SK-N-SH treated with all-trans-retinoic acid at 6 μM for 48 hours (cell line): ENCODE data around the gene FBXO22.

Source experiments
- ATAC-seq: fragments of 200-7000 bp; cut with Tn5 transposase; 3 replicates; pipeline ENCODE4 v1.9.1; 2020; ENCODE audit warnings: mild to moderate bottlenecking, moderate library complexity
- ARNTL ChIP-seq: fragments of 450-650 bp; formaldehyde crosslinking; IDR thresholded peaks from 2 replicates; pipeline ENCODE4 v1.5.0; 2020; ENCODE audit warnings: low read depth, mild to moderate bottlenecking, moderate library complexity, borderline replicate concordance
- BACH2 ChIP-seq: fragments of 250-450 bp; sonication (Bioruptor Pico); IDR thresholded peaks from 2 replicates; pipeline ENCODE4 v1.9.0; 2021; ENCODE audit warnings: mild to moderate bottlenecking, borderline replicate concordance
- CREB5 ChIP-seq: fragments of 250-450 bp; sonication (Bioruptor Pico); IDR thresholded peaks from 2 replicates; pipeline ENCODE4 v1.5.1; 2020; ENCODE audit warnings: low read depth, mild to moderate bottlenecking, moderate library complexity
- ESRRG ChIP-seq: fragments of 250-450 bp; sonication (Bioruptor Pico); IDR thresholded peaks from 2 replicates; pipeline ENCODE4 v1.6.1; 2021; ENCODE audit warnings: mild to moderate bottlenecking
- GLIS3 ChIP-seq: fragments of 250-450 bp; sonication (Bioruptor Pico); IDR thresholded peaks from 2 replicates; pipeline ENCODE4 v1.5.0; 2020; ENCODE audit warnings: mild to moderate bottlenecking, moderate library complexity
- ISL1 ChIP-seq: fragments of 250-450 bp; sonication (Bioruptor Pico); IDR thresholded peaks from 2 replicates; pipeline ENCODE4 v2.1.2; 2022; ENCODE audit warnings: mild to moderate bottlenecking, moderate library complexity
- PPARA ChIP-seq: fragments of 250-450 bp; sonication (Bioruptor Pico); IDR thresholded peaks from 2 replicates; pipeline ENCODE4 v1.5.0; 2020; ENCODE audit warnings: mild to moderate bottlenecking, borderline replicate concordance
- RARB ChIP-seq: fragments of 250-450 bp; sonication (Bioruptor Pico); IDR thresholded peaks from 2 replicates; pipeline ENCODE4 v1.8.0; 2021; ENCODE audit warnings: mild to moderate bottlenecking, moderate library complexity
- TCF4 ChIP-seq: fragments of 250-450 bp; sonication (Bioruptor Pico); IDR thresholded peaks from 2 replicates; pipeline ENCODE4 v1.8.0; 2021; ENCODE audit warnings: mild to moderate bottlenecking, moderate library complexity, borderline replicate concordance
- TOX ChIP-seq: fragments of 250-450 bp; sonication (Bioruptor Pico); IDR thresholded peaks from 2 replicates; pipeline ENCODE4 v1.8.0; 2021; ENCODE audit warnings: mild to moderate bottlenecking, moderate library complexity, borderline replicate concordance
- ZC3H10 ChIP-seq: fragments of 250-450 bp; sonication (Bioruptor Pico); IDR thresholded peaks from 2 replicates; pipeline ENCODE4 v1.5.1; 2021; ENCODE audit warnings: mild to moderate bottlenecking, moderate library complexity
- ZFP3 ChIP-seq: fragments of 250-450 bp; sonication (Bioruptor Pico); IDR thresholded peaks from 2 replicates; pipeline ENCODE4 v1.5.0; 2020; ENCODE audit warnings: mild to moderate bottlenecking, moderate library complexity
- ZFP30 ChIP-seq: fragments of 450-650 bp; formaldehyde crosslinking; IDR thresholded peaks from 2 replicates; pipeline ENCODE4 v1.5.0; 2022; ENCODE audit warnings: mild to moderate bottlenecking, moderate library complexity
- ZNF565 ChIP-seq: fragments of 450-650 bp; formaldehyde crosslinking; conservative IDR thresholded peaks from 2 replicates; pipeline ENCODE4 v1.5.0; 2020; ENCODE audit warnings: low read depth, mild to moderate bottlenecking, moderate library complexity
- ZNF70 ChIP-seq: fragments of 450-650 bp; formaldehyde crosslinking; IDR thresholded peaks from 2 replicates; pipeline ENCODE4 v1.5.0; 2020; ENCODE audit warnings: mild to moderate bottlenecking, moderate library complexity
- TF ChIP-seq, protein P1 (sequence below): fragments of 250-450 bp; sonication (Bioruptor Pico); IDR thresholded peaks from 2 replicates; pipeline ENCODE4 v1.8.0; 2021; ENCODE audit warnings: low read depth, mild to moderate bottlenecking, moderate library complexity, borderline replicate concordance
- TF ChIP-seq, protein P2 (sequence below): fragments of 250-450 bp; sonication (Bioruptor Pico); IDR thresholded peaks from 2 replicates; pipeline ENCODE4 v1.8.0; 2020; ENCODE audit warnings: mild to moderate bottlenecking, moderate library complexity, borderline replicate concordance

Gene FBXO22

DNA sequence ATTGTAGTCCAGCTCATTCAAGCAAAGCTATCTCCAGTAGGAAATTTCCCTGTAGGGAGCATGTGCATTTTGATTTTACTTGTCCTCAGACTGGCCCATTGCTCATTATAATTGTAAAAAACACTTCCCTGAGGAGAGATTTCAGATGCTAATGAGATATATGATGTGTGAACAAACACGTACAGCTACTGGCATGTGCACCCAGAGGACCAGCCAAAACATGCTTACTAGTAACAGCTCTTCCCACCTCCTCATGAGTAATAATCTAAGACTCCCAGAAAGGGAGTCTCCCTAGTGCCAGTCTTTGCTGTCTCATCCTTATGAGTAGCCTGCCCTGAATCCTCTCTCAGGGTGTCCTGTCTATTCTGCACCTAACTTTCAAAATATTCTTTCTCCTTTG lies 43.4 kb downstream of the FBXO22 start (continued):
- no peak for TF ChIP-seq GLIS3
- no peak for TF ChIP-seq BACH2

DNA sequence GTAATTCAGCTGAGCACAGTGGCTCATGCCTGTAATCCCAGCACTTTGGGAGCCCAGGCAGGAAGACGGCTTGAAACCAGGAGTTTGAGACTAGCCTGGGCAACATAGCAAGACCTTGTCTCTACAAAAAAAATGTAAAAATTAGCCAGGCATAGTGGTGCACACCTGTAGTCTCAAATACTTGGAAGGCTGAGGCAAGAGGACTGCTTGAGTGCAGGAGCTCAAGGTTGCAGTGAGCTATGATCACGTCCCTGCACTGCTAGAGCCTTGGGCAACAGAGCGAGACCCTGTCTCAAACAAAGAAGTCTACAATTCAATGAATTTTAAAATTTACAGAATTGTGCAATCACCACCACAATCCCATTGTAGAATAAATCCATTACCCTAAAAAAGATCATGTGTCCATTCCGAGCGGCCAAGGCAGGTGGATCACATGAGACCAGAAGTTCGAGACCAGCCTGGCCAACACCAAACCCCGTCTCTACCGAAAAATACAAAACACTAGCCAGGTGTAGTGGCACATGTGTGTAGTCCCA lies 45.2 kb downstream of the FBXO22 start:
- ATAC-seq, result no peak
- TF ChIP-seq ESRRG (CRISPR knock-in tag), result no peak

- TF ChIP-seq ARNTL, result no peak
- no peak for TF ChIP-seq TCF4 (CRISPR knock-in tag)
- TF ChIP-seq TOX (CRISPR knock-in tag), result no peak
- TF ChIP-seq, protein P1, sequence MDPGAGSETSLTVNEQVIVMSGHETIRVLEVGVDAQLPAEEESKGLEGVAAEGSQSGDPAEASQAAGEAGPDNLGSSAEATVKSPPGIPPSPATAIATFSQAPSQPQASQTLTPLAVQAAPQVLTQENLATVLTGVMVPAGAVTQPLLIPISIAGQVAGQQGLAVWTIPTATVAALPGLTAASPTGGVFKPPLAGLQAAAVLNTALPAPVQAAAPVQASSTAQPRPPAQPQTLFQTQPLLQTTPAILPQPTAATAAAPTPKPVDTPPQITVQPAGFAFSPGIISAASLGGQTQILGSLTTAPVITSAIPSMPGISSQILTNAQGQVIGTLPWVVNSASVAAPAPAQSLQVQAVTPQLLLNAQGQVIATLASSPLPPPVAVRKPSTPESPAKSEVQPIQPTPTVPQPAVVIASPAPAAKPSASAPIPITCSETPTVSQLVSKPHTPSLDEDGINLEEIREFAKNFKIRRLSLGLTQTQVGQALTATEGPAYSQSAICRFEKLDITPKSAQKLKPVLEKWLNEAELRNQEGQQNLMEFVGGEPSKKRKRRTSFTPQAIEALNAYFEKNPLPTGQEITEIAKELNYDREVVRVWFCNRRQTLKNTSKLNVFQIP, result no peak
- TF ChIP-seq GLIS3, result no peak
- no peak for TF ChIP-seq ZNF70 (CRISPR knock-in tag)
- TF ChIP-seq ZC3H10, result no peak
- no peak for ATAC-seq
Observed at GRCh38 chr15:75952525-75952924, 48.8 kb downstream of the FBXO22 start.

- ATAC-seq, result no peak
- no peak for TF ChIP-seq ZC3H10
- TF ChIP-seq CREB5 (CRISPR knock-in tag), result no peak
- TF ChIP-seq, protein P1, result no peak
- TF ChIP-seq ZNF565 (CRISPR knock-in tag), result no peak
- no peak for TF ChIP-seq TCF4 (CRISPR knock-in tag)
- no peak for TF ChIP-seq ARNTL
- TF ChIP-seq ZFP3 (CRISPR knock-in tag), result no peak
- no peak for TF ChIP-seq TOX (CRISPR knock-in tag)
- no peak for TF ChIP-seq PPARA (CRISPR knock-in tag)
- TF ChIP-seq, protein P2, sequence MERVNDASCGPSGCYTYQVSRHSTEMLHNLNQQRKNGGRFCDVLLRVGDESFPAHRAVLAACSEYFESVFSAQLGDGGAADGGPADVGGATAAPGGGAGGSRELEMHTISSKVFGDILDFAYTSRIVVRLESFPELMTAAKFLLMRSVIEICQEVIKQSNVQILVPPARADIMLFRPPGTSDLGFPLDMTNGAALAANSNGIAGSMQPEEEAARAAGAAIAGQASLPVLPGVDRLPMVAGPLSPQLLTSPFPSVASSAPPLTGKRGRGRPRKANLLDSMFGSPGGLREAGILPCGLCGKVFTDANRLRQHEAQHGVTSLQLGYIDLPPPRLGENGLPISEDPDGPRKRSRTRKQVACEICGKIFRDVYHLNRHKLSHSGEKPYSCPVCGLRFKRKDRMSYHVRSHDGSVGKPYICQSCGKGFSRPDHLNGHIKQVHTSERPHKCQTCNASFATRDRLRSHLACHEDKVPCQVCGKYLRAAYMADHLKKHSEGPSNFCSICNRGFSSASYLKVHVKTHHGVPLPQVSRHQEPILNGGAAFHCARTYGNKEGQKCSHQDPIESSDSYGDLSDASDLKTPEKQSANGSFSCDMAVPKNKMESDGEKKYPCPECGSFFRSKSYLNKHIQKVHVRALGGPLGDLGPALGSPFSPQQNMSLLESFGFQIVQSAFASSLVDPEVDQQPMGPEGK (CRISPR knock-in tag), result no peak
- TF ChIP-seq ESRRG (CRISPR knock-in tag), result no peak
- TF ChIP-seq RARB (CRISPR knock-in tag), result no peak
- no peak for TF ChIP-seq ISL1 (CRISPR knock-in tag)
- no peak for TF ChIP-seq ZFP30 (CRISPR knock-in tag)
Observed at GRCh38 chr15:75955720-75956119, 52.0 kb downstream of the FBXO22 start.

- TF ChIP-seq, protein P1, result no peak
- TF ChIP-seq ARNTL (no peak), BACH2 (no peak), CREB5 (CRISPR knock-in tag) (no peak), GLIS3 (no peak), ZFP3 (CRISPR knock-in tag) (no peak), ISL1 (CRISPR knock-in tag) (no peak), PPARA (CRISPR knock-in tag) (no peak), TCF4 (CRISPR knock-in tag) (no peak)
Observed at GRCh38 chr15:75961331-75961730, 57.7 kb downstream of the FBXO22 start.

More at GRCh38 chr15:75961331-75961730, 57.7 kb downstream of the FBXO22 start:
- ATAC-seq, result no peak
